Activated naive CD4-positive, alpha-beta T cell (primary cell): ENCODE data around the gene CENPM.

Experiments used
- DNase-seq, 4 experiments: peaks; one replicate each; lab custom pipeline; 2025; lab: John Stamatoyannopoulos, UW

The CENPM gene

GRCh38 chr22:41899110-41899509, 47.8 kb downstream of the CENPM start:
- no peak for DNase-seq

- no peak for DNase-seq
Measured at GRCh38 chr22:41898645-41899044, 48.3 kb downstream of the CENPM start.

- DNase-seq = no peak
Measured at GRCh38 chr22:41893591-41894375, 53.2 kb downstream of the CENPM start.

- DNase-seq = no peak
Measured at GRCh38 chr22:41892721-41893120, 54.2 kb downstream of the CENPM start.

GRCh38 chr22:41891407-41891806, 55.5 kb downstream of the CENPM start:
- DNase-seq = no peak
